A549 (cell line): ENCODE measurements around the gene CD79B. TPM values are rescaled to one million over a fixed set of nuclear protein-coding genes. Genes with fewer than 3 reads are reported as not detected.
A peak's percentile ranks its signal among the peaks of the same experiment; 100 is the strongest.

Experiments
- ATAC-seq, 2 experiments: fragments of 200-7000 bp in 1 of 2; fragments of >200 bp in 1 of 2; cut with Nextera tagmentation in 1 of 2; cut with Tn5 transposase in 1 of 2; 3 replicates each; pipeline versions ENCODE4 v1.8.0 to v1.9.1; 2018 to 2020; ENCODE audit warnings: mild to moderate bottlenecking in 1 of 2, moderate library complexity in 1 of 2
- CTCF ChIA-PET: fragments of 300-600 bp; sonication (Branson Sonifier 250); formaldehyde crosslinking; extraction: SDS; loops from one replicate; lab custom pipeline; 2021; ENCODE audit warnings: antibody characterized with exemption, inconsistent platforms; lab: Yijun Ruan, JAX
- POLR2A ChIA-PET: fragments of 350-600 bp; formaldehyde crosslinking; extraction: SDS; loops from one replicate; lab custom pipeline; 2021; ENCODE audit warnings: antibody characterized with exemption, inconsistent platforms; lab: Yijun Ruan, JAX
- DNase-seq, 2 experiments: peaks; one replicate each; pipeline versions ENCODE4 v3.0.0 to v3.0.0-alpha.2; 2011 to 2016; ENCODE audit warnings: low read depth in 1 of 2, low spot score in 1 of 2
- FAIRE-seq: peaks from 2 replicates; lab custom pipeline; 2011; peaks lifted over from hg19 to GRCh38; lab: Jason Lieb, UNC
- H3K27ac ChIP-seq, 2 experiments: fragments of >200 bp; sonication (Bioruptor Twin); formaldehyde crosslinking; 3 replicates each; pipeline ENCODE4 v1.5.1; 2016 to 2017
- H3K4me1 ChIP-seq: fragments of >200 bp; sonication (Bioruptor Twin); formaldehyde crosslinking; 3 replicates; pipeline ENCODE4 v1.6.1; 2016
- H3K4me2 ChIP-seq: fragments of >200 bp; sonication (Bioruptor Twin); formaldehyde crosslinking; 3 replicates; pipeline ENCODE4 v1.6.1; 2016
- H3K4me3 ChIP-seq: fragments of >200 bp; sonication (Bioruptor Twin); formaldehyde crosslinking; 3 replicates; pipeline ENCODE4 v1.5.1; 2016
- H3K9me3 ChIP-seq: fragments of >200 bp; sonication (Bioruptor Twin); formaldehyde crosslinking; 3 replicates; pipeline ENCODE4 v1.6.1; 2016
- BHLHE40 ChIP-seq: IDR thresholded peaks from 2 replicates; pipeline ENCODE4 v1.6.1; 2012; ENCODE audit warnings: low read depth, low read length, inconsistent platforms
- CEBPB ChIP-seq, 2 experiments: fragments of >200 bp in 1 of 2; sonication (Bioruptor Twin) in 1 of 2; formaldehyde crosslinking in 1 of 2; IDR thresholded peaks; 2 replicates each; pipeline ENCODE4 v1.6.1; 2012 to 2016
- CHD4 ChIP-seq: fragments of 200-600 bp; sonication (generic); IDR thresholded peaks from 2 replicates; pipeline ENCODE4 v1.6.1; 2016; ENCODE audit warnings: antibody characterized with exemption, mild to moderate bottlenecking, borderline replicate concordance
- EP300 ChIP-seq, 2 experiments: fragments of >200 bp; sonication (Bioruptor Twin); formaldehyde crosslinking; IDR thresholded peaks; 2 replicates in 1 of 2; 3 replicates in 1 of 2; pipeline ENCODE4 v1.6.1; 2016 to 2017
- ESRRA ChIP-seq: fragments of 150-350 bp; IDR thresholded peaks from 2 replicates; pipeline ENCODE4 v1.6.1; 2014; ENCODE audit warnings: mild to moderate bottlenecking, low read length, borderline replicate concordance
- FOXS1 ChIP-seq: fragments of 250-450 bp; sonication (Bioruptor Pico); IDR thresholded peaks from 2 replicates; pipeline ENCODE4 v1.5.0; 2020; ENCODE audit warnings: mild to moderate bottlenecking, moderate library complexity
- HEYL ChIP-seq: fragments of 250-450 bp; sonication (Bioruptor Pico); IDR thresholded peaks from 2 replicates; pipeline ENCODE4 v1.8.0; 2021; ENCODE audit warnings: mild to moderate bottlenecking, moderate library complexity
- KDM1A ChIP-seq: fragments of 200-600 bp; sonication (generic); IDR thresholded peaks from 2 replicates; pipeline ENCODE4 v1.6.1; 2016; ENCODE audit warnings: low read depth, mild to moderate bottlenecking
- KDM5A ChIP-seq: fragments of 200-600 bp; sonication (generic); IDR thresholded peaks from 2 replicates; pipeline ENCODE4 v1.6.1; 2016; ENCODE audit warnings: antibody characterized with exemption, mild to moderate bottlenecking
- MAFK ChIP-seq: fragments of 450-650 bp; IDR thresholded peaks from 2 replicates; pipeline ENCODE4 v1.6.1; 2014; ENCODE audit not compliant: partially characterized antibody
- MAZ ChIP-seq: fragments of 150-350 bp; IDR thresholded peaks from 2 replicates; pipeline ENCODE4 v1.6.1; 2014; ENCODE audit warnings: antibody characterized with exemption, low read depth, low read length, borderline replicate concordance
- RAD21 ChIP-seq, 2 experiments: fragments of >200 bp in 1 of 2; sonication (Bioruptor Twin) in 1 of 2; formaldehyde crosslinking in 1 of 2; IDR thresholded peaks in 1 of 2; conservative IDR thresholded peaks in 1 of 2; 2 replicates in 1 of 2; 3 replicates in 1 of 2; pipeline ENCODE4 v1.6.1; 2012 to 2018; ENCODE audit warnings: inconsistent platforms in 1 of 2
- RCOR1 ChIP-seq: fragments of 150-350 bp; IDR thresholded peaks from 2 replicates; pipeline ENCODE4 v1.6.1; 2014; ENCODE audit warnings: antibody characterized with exemption, low read length, low read depth
- SMC3 ChIP-seq: fragments of >200 bp; sonication (Bioruptor Twin); formaldehyde crosslinking; IDR thresholded peaks from 3 replicates; pipeline ENCODE4 v1.6.1; 2018; ENCODE audit warnings: inconsistent platforms
- WGBS: methylation state at CpG from one replicate; pipeline ENCODE4 v1.1.6; 2017; ENCODE audit errors: missing lambda C conversion rate; 5-methylcytosine and 5-hydroxymethylcytosine counted together
- polyA plus RNA-seq, 4 experiments: library from polyadenylated mRNA; depleted of rRNA in 3 of 4; stranded (reverse); fragments of >200 nt; fragmentation: RNase III in 1 of 4; extraction: RNeasy Plus Mini Kit Qiagen cat#74134 plus additional on column Dnase treatment in 1 of 4; gene quantifications; 2 replicates in 3 of 4; 3 replicates in 1 of 4; pipeline ENCODE4 v1.2.3, GENCODE V29; 2011 to 2017
- TF ChIP-seq, protein P1 (sequence below): IDR thresholded peaks from 2 replicates; pipeline ENCODE4 v1.6.1; 2012; ENCODE audit warnings: low read depth, borderline replicate concordance
- TF ChIP-seq, protein P2 (sequence below): fragments of 200-600 bp; sonication (generic); IDR thresholded peaks from 2 replicates; pipeline ENCODE4 v1.6.1; 2016; ENCODE audit warnings: antibody characterized with exemption, mild to moderate bottlenecking, moderate library complexity
- TF ChIP-seq, protein P3 (sequence below): fragments of 450-650 bp; IDR thresholded peaks from 2 replicates; pipeline ENCODE4 v1.6.1; 2014; ENCODE audit warnings: antibody characterized with exemption

The CD79B gene
- polyA plus RNA-seq, 2 of the 4 experiments (the other 2 are of a cell fraction) = 0.14 TPM; not detected in 1

DNA sequence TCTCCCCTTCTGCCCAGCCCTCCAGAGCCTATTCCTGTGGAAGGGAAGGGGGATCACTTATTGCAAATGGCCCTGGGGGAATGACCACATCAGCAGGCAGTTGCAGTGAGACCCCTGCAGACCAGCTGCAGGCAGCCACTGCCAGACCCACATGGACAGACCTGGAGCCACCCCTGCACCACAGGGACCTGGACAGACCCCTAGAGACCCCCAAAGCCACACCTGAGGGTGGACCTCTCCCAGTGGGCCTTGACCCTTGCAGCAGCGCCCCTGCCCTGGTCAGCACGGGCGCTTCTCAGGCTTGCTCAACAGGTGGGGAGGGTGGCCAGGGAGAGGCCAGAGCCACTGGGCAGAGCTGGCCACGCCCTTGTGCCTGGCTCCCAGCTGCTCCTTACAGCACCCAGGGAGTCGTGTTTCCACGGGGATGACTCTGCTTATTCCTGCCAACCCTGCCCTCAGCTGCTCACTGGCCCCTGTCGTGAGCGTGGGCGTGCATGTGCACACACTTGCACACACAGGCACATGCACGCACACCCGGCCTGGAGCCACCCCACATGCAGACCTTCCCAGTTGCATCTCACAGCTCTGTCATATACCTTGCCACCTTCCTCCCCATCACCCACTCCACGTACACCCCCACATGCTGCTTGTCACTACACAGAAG lies 41.9 kb upstream of the CD79B start:
- POLR2A ChIA-PET = interaction anchor here (1.6 kb wide), 1 partner anchor 172 kb away, joined by 5 read pairs; no protein-coding TSS in a partner anchor
- FAIRE-seq (no peak), DNase-seq (peak; percentile 34 to 51)

DNA sequence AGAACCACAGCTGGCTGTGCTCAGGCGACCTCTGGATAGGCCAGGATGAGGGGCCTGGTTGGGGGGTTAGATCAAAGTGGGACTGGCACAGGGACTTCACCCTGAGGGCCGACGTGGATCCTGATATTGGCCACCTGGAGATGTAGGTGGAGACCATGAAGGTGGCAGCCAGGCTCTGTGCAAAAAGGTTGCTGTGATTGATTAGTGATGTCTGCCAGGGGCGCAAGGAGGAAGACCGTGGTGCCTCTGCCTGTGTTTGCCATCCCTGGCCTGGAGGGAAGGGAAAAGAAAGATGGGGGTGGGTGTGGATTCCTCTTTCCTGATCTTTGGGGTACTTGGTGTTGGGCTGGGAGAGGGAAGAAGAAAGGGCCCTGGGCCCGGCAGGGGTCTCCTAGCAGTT lies 41.1 kb upstream of the CD79B start:
- Histone ChIP-seq H3K4me1 (peaks cover 19% of the 10 kb centered on the region), H3K27ac (peak overlapping the region in 1 of 2 experiments; percentile 68; a peak in 4 of 6 replicates), H3K4me3 (no peak overlapping the region), H3K9me3 (no peaks in the 10 kb centered on the region), H3K4me2 (peak overlapping the region; percentile 71; the same call in 1 of the 3 replicates)
- TF ChIP-seq, protein P1, sequence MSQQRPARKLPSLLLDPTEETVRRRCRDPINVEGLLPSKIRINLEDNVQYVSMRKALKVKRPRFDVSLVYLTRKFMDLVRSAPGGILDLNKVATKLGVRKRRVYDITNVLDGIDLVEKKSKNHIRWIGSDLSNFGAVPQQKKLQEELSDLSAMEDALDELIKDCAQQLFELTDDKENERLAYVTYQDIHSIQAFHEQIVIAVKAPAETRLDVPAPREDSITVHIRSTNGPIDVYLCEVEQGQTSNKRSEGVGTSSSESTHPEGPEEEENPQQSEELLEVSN = no peak
- no peak for TF ChIP-seq FOXS1 (CRISPR knock-in tag)
- TF ChIP-seq RAD21 (conservative IDR thresholded peaks at IDR 0.05 in 1 of 2, IDR thresholded peaks at IDR 0.05 in 1 of 2) = no peak
- no peak for TF ChIP-seq SMC3
- no peak for TF ChIP-seq KDM5A
- TF ChIP-seq EP300 (IDR thresholded peaks at IDR 0.05) = no peak
- no peak for TF ChIP-seq CEBPB (IDR thresholded peaks at IDR 0.05)
- no peak for TF ChIP-seq KDM1A
- no peak for TF ChIP-seq MAZ
- no peak for TF ChIP-seq HEYL (CRISPR knock-in tag)
- no peak for TF ChIP-seq ESRRA
- TF ChIP-seq, protein P2, sequence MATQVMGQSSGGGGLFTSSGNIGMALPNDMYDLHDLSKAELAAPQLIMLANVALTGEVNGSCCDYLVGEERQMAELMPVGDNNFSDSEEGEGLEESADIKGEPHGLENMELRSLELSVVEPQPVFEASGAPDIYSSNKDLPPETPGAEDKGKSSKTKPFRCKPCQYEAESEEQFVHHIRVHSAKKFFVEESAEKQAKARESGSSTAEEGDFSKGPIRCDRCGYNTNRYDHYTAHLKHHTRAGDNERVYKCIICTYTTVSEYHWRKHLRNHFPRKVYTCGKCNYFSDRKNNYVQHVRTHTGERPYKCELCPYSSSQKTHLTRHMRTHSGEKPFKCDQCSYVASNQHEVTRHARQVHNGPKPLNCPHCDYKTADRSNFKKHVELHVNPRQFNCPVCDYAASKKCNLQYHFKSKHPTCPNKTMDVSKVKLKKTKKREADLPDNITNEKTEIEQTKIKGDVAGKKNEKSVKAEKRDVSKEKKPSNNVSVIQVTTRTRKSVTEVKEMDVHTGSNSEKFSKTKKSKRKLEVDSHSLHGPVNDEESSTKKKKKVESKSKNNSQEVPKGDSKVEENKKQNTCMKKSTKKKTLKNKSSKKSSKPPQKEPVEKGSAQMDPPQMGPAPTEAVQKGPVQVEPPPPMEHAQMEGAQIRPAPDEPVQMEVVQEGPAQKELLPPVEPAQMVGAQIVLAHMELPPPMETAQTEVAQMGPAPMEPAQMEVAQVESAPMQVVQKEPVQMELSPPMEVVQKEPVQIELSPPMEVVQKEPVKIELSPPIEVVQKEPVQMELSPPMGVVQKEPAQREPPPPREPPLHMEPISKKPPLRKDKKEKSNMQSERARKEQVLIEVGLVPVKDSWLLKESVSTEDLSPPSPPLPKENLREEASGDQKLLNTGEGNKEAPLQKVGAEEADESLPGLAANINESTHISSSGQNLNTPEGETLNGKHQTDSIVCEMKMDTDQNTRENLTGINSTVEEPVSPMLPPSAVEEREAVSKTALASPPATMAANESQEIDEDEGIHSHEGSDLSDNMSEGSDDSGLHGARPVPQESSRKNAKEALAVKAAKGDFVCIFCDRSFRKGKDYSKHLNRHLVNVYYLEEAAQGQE = no peak
- TF ChIP-seq, protein P3, sequence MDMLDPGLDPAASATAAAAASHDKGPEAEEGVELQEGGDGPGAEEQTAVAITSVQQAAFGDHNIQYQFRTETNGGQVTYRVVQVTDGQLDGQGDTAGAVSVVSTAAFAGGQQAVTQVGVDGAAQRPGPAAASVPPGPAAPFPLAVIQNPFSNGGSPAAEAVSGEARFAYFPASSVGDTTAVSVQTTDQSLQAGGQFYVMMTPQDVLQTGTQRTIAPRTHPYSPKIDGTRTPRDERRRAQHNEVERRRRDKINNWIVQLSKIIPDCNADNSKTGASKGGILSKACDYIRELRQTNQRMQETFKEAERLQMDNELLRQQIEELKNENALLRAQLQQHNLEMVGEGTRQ = no peak
- TF ChIP-seq BHLHE40 = no peak
- TF ChIP-seq RCOR1 = no peak
- no peak for ATAC-seq
- no peak for DNase-seq
- no peak for FAIRE-seq
- ChIA-PET POLR2A (interaction anchor here (1.6 kb wide), 1 partner anchor 172 kb away, joined by 5 read pairs; no protein-coding TSS in a partner anchor), CTCF (interaction anchor here (1.1 to 9.3 kb wide), 9 partner anchors 8 to 56 kb away, joined by 3 to 94 read pairs (median 10); partner anchors contain the start of gene GH1)
- 89% methylated on average over 6 of the region's 6 CpGs for WGBS

More for the DNA sequence above, 41.9 kb upstream of the CD79B start:
- TF ChIP-seq CHD4 (no peak), MAFK (peak; percentile 10)
- ATAC-seq = peak; percentile 69 to 79
- peak overlapping the region; percentile 49 to 68; a peak in 5 of 6 replicates for H3K27ac ChIP-seq
- CTCF ChIA-PET = interaction anchor here (0.6 to 9.3 kb wide), 15 partner anchors 9 to 93 kb away, joined by 3 to 94 read pairs (median 7); partner anchors contain the start of gene GH1
- 31% methylated on average over 12 of the region's 12 CpGs for WGBS
- peaks cover 19% of the 10 kb centered on the region for H3K4me1 ChIP-seq
- H3K4me2 ChIP-seq = peak overlapping the region; percentile 71
- H3K4me3 ChIP-seq = no peak overlapping the region
- no peaks in the 10 kb centered on the region for H3K9me3 ChIP-seq
